Measurements from ENCODE around the gene SBF2.
A peak's percentile ranks its signal among the peaks of the same experiment; 100 is the strongest.
"Not testable (repeated sequence)": the region's sequence is repeated elsewhere in the genome, so short reads cannot be mapped to it uniquely, and the experiment has no call there.

Gene SBF2

GRCh38 chr11:9990221-9990973, 303.6 kb downstream of the SBF2 start:
- DNase-seq (ENCODE audit: low read depth) = no peak
- H3K4me3 ChIP-seq (ENCODE audit: low read depth, low read length) = no peak overlapping the region
- TF ChIP-seq CTCF (IDR thresholded peaks at IDR 0.05; ENCODE audit: insufficient read depth, low read depth, low read length, missing control alignments) = no peak

- not testable (repeated sequence) for H3K4me3 ChIP-seq (ENCODE audit: low read depth, low read length)
- peak; percentile 29 for DNase-seq (ENCODE audit: low read depth)
Measured at GRCh38 chr11:9987303-9987702, 306.7 kb downstream of the SBF2 start.

- H3K4me3 ChIP-seq (ENCODE audit: low read depth, low read length) = no peak overlapping the region
- no peak for DNase-seq (ENCODE audit: low read depth)
- TF ChIP-seq CTCF (IDR thresholded peaks at IDR 0.05; ENCODE audit: insufficient read depth, low read depth, low read length, missing control alignments) = no peak
Measured at GRCh38 chr11:9982796-9983579, 311.0 kb downstream of the SBF2 start.

- no peak for DNase-seq (ENCODE audit: low read depth)
- no peak overlapping the region for H3K4me3 ChIP-seq (ENCODE audit: low read depth, low read length)
- TF ChIP-seq CTCF (IDR thresholded peaks at IDR 0.05; ENCODE audit: insufficient read depth, low read depth, low read length, missing control alignments) = no peak
Measured at GRCh38 chr11:9982127-9982795, 311.8 kb downstream of the SBF2 start.

- H3K4me3 ChIP-seq (ENCODE audit: low read depth, low read length) = no peak overlapping the region
- no peak for TF ChIP-seq CTCF (IDR thresholded peaks at IDR 0.05; ENCODE audit: insufficient read depth, low read depth, low read length, missing control alignments)
- DNase-seq (ENCODE audit: low read depth) = no peak
Measured at GRCh38 chr11:9980931-9981330, 313.1 kb downstream of the SBF2 start.

- TF ChIP-seq CTCF (IDR thresholded peaks at IDR 0.05; ENCODE audit: insufficient read depth, low read depth, low read length, missing control alignments) = no peak
- no peak for DNase-seq (ENCODE audit: low read depth)
Measured at GRCh38 chr11:9977554-9977953, 316.5 kb downstream of the SBF2 start.

GRCh38 chr11:9974375-9974774, 319.6 kb downstream of the SBF2 start:
- H3K4me3 ChIP-seq (ENCODE audit: low read depth, low read length) = no peak overlapping the region
- TF ChIP-seq CTCF (IDR thresholded peaks at IDR 0.05; ENCODE audit: insufficient read depth, low read depth, low read length, missing control alignments) = peak; percentile 2
- DNase-seq (ENCODE audit: low read depth) = no peak

More at GRCh38 chr11:9977554-9977953, 316.5 kb downstream of the SBF2 start:
- no peak overlapping the region for H3K4me3 ChIP-seq (ENCODE audit: low read depth, low read length)
